Caco-2 (cell line): Measurements from ENCODE around the gene SLC22A16. TPM values are rescaled to one million over a fixed set of nuclear protein-coding genes. Genes with fewer than 3 reads are reported as not detected.
"Not testable (repeated sequence)": the region's sequence is repeated elsewhere in the genome, so short reads cannot be mapped to it uniquely, and the experiment has no call there.

Experiments
- BruUV-seq: library from RNA; stranded (reverse); fragments of 400-500 nt; replicated peaks from 2 replicates; lab custom pipeline; 2021; lab: Mats Ljungman, UMichigan
- CTCF ChIA-PET: fragments of 300-600 bp; sonication (Branson Sonifier 250); formaldehyde crosslinking; loops from one replicate; lab custom pipeline; 2022; ENCODE audit warnings: antibody characterized with exemption; lab: Charles Lee
- POLR2A ChIA-PET: fragments of 300-600 bp; sonication (Branson Sonifier 250); formaldehyde crosslinking; loops from one replicate; lab custom pipeline; 2022; ENCODE audit warnings: antibody characterized with exemption; lab: Charles Lee
- DNase-seq, 2 experiments: peaks; one replicate each; pipeline versions ENCODE4 v3.0.0 to v3.0.0-alpha.2; 2020 to 2022
- H3K27me3 ChIP-seq: replicated peaks from 2 replicates; pipeline ENCODE4 v1.6.0; 2011; ENCODE audit warnings: low read length; ENCODE audit not compliant: control insufficient read depth, insufficient read depth
- H3K36me3 ChIP-seq: 2 replicates; pipeline ENCODE4 v1.5.1; 2011; ENCODE audit warnings: low read length; ENCODE audit not compliant: control insufficient read depth, insufficient read depth
- H3K4me1 ChIP-seq: fragments of 250-450 bp; sonication (Bioruptor Pico); 2 replicates; pipeline ENCODE4 v1.5.1; 2020; ENCODE audit warnings: mild to moderate bottlenecking
- H3K4me3 ChIP-seq: 2 replicates; pipeline ENCODE4 v1.5.1; 2011; ENCODE audit warnings: low read depth, mild to moderate bottlenecking, control low read depth, low read length
- H3K9me3 ChIP-seq: fragments of 250-450 bp; sonication (Bioruptor Pico); 2 replicates; pipeline ENCODE4 v1.5.1; 2020; ENCODE audit warnings: mild to moderate bottlenecking, moderate library complexity
- H3K27ac Mint-ChIP-seq: one replicate; pipeline ENCODE4 v1.8.0; 2022; ENCODE audit warnings: mixed read lengths; ENCODE audit not compliant: unreplicated experiment
- H3K27me3 Mint-ChIP-seq: one replicate; pipeline ENCODE4 v1.8.0; 2022; ENCODE audit warnings: mixed read lengths; ENCODE audit not compliant: insufficient read depth, unreplicated experiment
- H3K36me3 Mint-ChIP-seq: one replicate; pipeline ENCODE4 v1.8.0; 2022; ENCODE audit warnings: mild to moderate bottlenecking, mixed read lengths; ENCODE audit not compliant: insufficient read depth, unreplicated experiment
- H3K4me1 Mint-ChIP-seq: one replicate; pipeline ENCODE4 v1.8.0; 2022; ENCODE audit warnings: low read depth, mixed read lengths; ENCODE audit not compliant: unreplicated experiment
- H3K4me3 Mint-ChIP-seq: one replicate; pipeline ENCODE4 v1.8.0; 2022; ENCODE audit warnings: mild to moderate bottlenecking, moderate library complexity, mixed read lengths; ENCODE audit not compliant: unreplicated experiment
- H3K9me3 Mint-ChIP-seq: one replicate; pipeline ENCODE4 v1.8.0; 2022; ENCODE audit warnings: mixed read lengths; ENCODE audit not compliant: unreplicated experiment
- CTCF ChIP-seq, 2 experiments: fragments of 200-600 bp in 1 of 2; IDR thresholded peaks; 1 replicate in 1 of 2; 2 replicates in 1 of 2; pipeline versions ENCODE4 v1.5.1 to v1.8.0; 2011 to 2022; ENCODE audit warnings: antibody characterized with exemption in 1 of 2, control low read depth in 1 of 2, inconsistent platforms in 1 of 2, low read depth in 1 of 2, low read length in 1 of 2, mild to moderate bottlenecking in 1 of 2, moderate library complexity in 1 of 2; ENCODE audit not compliant: insufficient read depth in 1 of 2, severe bottlenecking in 1 of 2, unreplicated experiment in 1 of 2
- intact Hi-C: fragments of 100-400 bp; cut with micrococcal nuclease; formaldehyde crosslinking; loops from one replicate; pipeline ENCODE4 v1.10.0; 2022; ENCODE audit not compliant: unreplicated experiment
- total RNA-seq: library from RNA; stranded (reverse); gene quantifications from 2 replicates; pipeline ENCODE4 v1.2.3, GENCODE V29; 2022

SLC22A16 gene
- total RNA-seq, 1 experiment from 2014 or later: not detected

- TF ChIP-seq CTCF (IDR thresholded peaks at IDR 0.05; ENCODE audit: insufficient read depth in 1 of 2, low read depth in 1 of 2, low read length in 1 of 2, severe bottlenecking in 1 of 2, unreplicated experiment in 1 of 2): no peak
- Histone ChIP-seq H3K4me3 (no peak overlapping the region), H3K36me3 (no peaks in the 10 kb centered on the region), H3K4me1 (no peaks in the 10 kb centered on the region), H3K27me3 (no peaks in the 10 kb centered on the region), H3K9me3 (no peaks in the 10 kb centered on the region)
- Mint-ChIP-seq H3K27ac (no peak overlapping the region), H3K36me3 (no peaks in the 10 kb centered on the region), H3K27me3 (no peaks in the 10 kb centered on the region), H3K4me1 (peaks cover 14% of the 10 kb centered on the region), H3K4me3 (no peak overlapping the region), H3K9me3 (no peaks in the 10 kb centered on the region)
- ChIA-PET POLR2A (no interaction called here), CTCF (no interaction called here)
- no TSS peak for BruUV-seq
- intact Hi-C loops: no loop called here
- no peak for DNase-seq
Measured at GRCh38 chr6:110491299-110491643, 14.9 kb upstream of the SLC22A16 start.

- ChIA-PET POLR2A (no interaction called here), CTCF (no interaction called here)
- no peak for TF ChIP-seq CTCF (IDR thresholded peaks at IDR 0.05; ENCODE audit: insufficient read depth in 1 of 2, low read depth in 1 of 2, low read length in 1 of 2, severe bottlenecking in 1 of 2, unreplicated experiment in 1 of 2)
- Mint-ChIP-seq H3K9me3 (no peaks in the 10 kb centered on the region), H3K36me3 (no peaks in the 10 kb centered on the region), H3K27me3 (no peaks in the 10 kb centered on the region), H3K27ac (no peak overlapping the region), H3K4me1 (peaks cover 22% of the 10 kb centered on the region), H3K4me3 (no peak overlapping the region)
- intact Hi-C loops: no loop called here
- BruUV-seq: no TSS peak
- Histone ChIP-seq H3K4me1 (no peaks in the 10 kb centered on the region), H3K9me3 (no peaks in the 10 kb centered on the region), H3K4me3 (no peak overlapping the region), H3K36me3 (no peaks in the 10 kb centered on the region), H3K27me3 (no peaks in the 10 kb centered on the region)
- no peak for DNase-seq
Measured at GRCh38 chr6:110490110-110490509, 13.7 kb upstream of the SLC22A16 start.

- no peaks in the 10 kb centered on the region for H3K36me3 ChIP-seq
- POLR2A ChIA-PET: no interaction called here
- no peak for DNase-seq
- H3K9me3 ChIP-seq: no peaks in the 10 kb centered on the region
- H3K36me3 Mint-ChIP-seq: no peaks in the 10 kb centered on the region
- CTCF ChIA-PET: no interaction called here
- H3K4me1 ChIP-seq: no peaks in the 10 kb centered on the region
- H3K9me3 Mint-ChIP-seq: no peaks in the 10 kb centered on the region
- H3K4me3 ChIP-seq: no peak overlapping the region
- peaks cover 29% of the 10 kb centered on the region for H3K4me1 Mint-ChIP-seq
- no peak overlapping the region for H3K4me3 Mint-ChIP-seq
- intact Hi-C loops: no loop called here
- no TSS peak for BruUV-seq
- H3K27ac Mint-ChIP-seq: no peak overlapping the region
- no peaks in the 10 kb centered on the region for H3K27me3 ChIP-seq
- no peak for TF ChIP-seq CTCF (IDR thresholded peaks at IDR 0.05; ENCODE audit: insufficient read depth in 1 of 2, low read depth in 1 of 2, low read length in 1 of 2, severe bottlenecking in 1 of 2, unreplicated experiment in 1 of 2)
- H3K27me3 Mint-ChIP-seq: no peaks in the 10 kb centered on the region
Measured at GRCh38 chr6:110488606-110489190, 12.3 kb upstream of the SLC22A16 start.

GRCh38 chr6:110487968-110488381 lies 11.6 kb upstream of the SLC22A16 start:
- H3K36me3 ChIP-seq, H3K27me3 Mint-ChIP-seq, H3K9me3 Mint-ChIP-seq, H3K27me3 ChIP-seq, H3K4me3 Mint-ChIP-seq, H3K27ac Mint-ChIP-seq, BruUV-seq, H3K4me1 ChIP-seq, H3K36me3 Mint-ChIP-seq, H3K4me3 ChIP-seq, intact Hi-C loops, DNase-seq, H3K9me3 ChIP-seq, CTCF ChIA-PET, POLR2A ChIA-PET: not testable (repeated sequence)
- peaks cover 29% of the 10 kb centered on the region for H3K4me1 Mint-ChIP-seq
